ENCODE data around the gene FAM117B.

The FAM117B gene

DNA sequence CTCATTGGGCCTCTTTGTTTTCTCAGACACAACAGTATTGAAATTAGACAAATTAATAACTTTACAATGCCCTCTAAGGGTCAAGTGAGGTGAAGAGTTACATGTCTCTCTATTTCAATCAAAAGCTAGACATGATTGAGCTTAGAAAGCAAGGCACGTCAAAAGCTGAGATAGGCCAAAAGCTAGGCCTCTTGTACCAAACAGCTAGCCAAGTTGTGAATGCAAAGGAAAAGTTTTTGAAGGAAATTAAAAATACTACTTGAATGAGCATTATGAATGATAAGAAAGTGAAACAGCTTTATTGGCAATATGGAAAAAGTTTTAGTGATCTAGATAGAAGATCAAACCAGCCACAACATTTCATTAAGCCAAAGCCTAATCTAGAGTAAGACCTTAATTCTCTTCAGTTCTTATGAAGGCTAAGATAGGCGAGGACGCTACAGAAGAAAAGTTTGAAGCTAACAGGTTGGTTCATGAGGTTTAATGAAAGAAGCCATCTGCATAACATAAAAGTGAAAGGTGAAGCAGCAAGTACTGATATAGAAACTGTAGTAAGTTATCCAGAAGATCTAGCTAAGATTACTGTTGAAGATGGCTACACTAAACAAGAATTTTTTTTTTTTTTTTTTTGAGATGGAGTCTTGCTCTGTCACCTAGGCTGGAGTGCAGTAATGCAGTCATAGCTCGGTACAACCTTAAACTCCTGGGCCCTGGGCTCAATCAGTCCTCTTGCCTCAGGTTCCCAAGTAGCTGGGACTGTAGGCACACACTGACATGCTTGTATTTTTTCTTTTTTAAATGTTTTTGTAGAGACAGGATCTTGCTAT, 65.5 kb downstream of the FAM117B start:
- TF ChIP-seq, protein P1, sequence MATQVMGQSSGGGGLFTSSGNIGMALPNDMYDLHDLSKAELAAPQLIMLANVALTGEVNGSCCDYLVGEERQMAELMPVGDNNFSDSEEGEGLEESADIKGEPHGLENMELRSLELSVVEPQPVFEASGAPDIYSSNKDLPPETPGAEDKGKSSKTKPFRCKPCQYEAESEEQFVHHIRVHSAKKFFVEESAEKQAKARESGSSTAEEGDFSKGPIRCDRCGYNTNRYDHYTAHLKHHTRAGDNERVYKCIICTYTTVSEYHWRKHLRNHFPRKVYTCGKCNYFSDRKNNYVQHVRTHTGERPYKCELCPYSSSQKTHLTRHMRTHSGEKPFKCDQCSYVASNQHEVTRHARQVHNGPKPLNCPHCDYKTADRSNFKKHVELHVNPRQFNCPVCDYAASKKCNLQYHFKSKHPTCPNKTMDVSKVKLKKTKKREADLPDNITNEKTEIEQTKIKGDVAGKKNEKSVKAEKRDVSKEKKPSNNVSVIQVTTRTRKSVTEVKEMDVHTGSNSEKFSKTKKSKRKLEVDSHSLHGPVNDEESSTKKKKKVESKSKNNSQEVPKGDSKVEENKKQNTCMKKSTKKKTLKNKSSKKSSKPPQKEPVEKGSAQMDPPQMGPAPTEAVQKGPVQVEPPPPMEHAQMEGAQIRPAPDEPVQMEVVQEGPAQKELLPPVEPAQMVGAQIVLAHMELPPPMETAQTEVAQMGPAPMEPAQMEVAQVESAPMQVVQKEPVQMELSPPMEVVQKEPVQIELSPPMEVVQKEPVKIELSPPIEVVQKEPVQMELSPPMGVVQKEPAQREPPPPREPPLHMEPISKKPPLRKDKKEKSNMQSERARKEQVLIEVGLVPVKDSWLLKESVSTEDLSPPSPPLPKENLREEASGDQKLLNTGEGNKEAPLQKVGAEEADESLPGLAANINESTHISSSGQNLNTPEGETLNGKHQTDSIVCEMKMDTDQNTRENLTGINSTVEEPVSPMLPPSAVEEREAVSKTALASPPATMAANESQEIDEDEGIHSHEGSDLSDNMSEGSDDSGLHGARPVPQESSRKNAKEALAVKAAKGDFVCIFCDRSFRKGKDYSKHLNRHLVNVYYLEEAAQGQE (IDR thresholded peaks at IDR 0.05; ENCODE audit: insufficient replicate concordance, low read depth) = no peak
- no peak for TF ChIP-seq GABPA (IDR thresholded peaks at IDR 0.05; ENCODE audit: low read depth)
- no peak for TF ChIP-seq POLR2AphosphoS5 (IDR thresholded peaks at IDR 0.05; ENCODE audit: low read depth)
- TF ChIP-seq SPI1 (IDR thresholded peaks at IDR 0.05; ENCODE audit: borderline replicate concordance, low read depth) = no peak
- no peak for TF ChIP-seq CTCF (IDR thresholded peaks at IDR 0.05; ENCODE audit: insufficient read depth, low read length)
- H3K27ac ChIP-seq (replicated peaks) = no peak overlapping the region
- H3K27me3 ChIP-seq (ENCODE audit: insufficient read depth, poor library complexity, severe bottlenecking) = no peaks in the 10 kb centered on the region
- DNase-seq (ENCODE audit: low read depth in 1 of 2, low spot score in 1 of 2) = no peak
- H3K4me3 ChIP-seq (replicated peaks; ENCODE audit: insufficient read depth, low read length) = no peak overlapping the region

DNA sequence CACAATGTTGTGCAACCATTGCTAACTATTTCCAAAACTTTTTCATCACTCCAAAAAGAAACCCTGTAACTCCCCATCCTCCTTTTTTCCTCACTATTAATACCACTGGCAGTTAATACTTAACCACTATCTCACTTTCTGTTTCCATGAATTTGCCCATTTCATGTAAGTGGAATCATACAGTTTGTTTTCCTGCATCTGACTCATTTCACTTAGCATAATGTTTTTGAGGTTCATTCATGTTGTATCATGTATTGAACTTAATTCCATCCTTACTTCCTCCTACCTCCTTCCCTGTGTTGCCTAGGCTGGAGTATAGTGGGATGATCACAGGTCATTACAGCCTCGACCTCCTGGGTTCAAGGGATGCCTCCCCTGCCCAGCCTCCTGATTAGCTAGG, 68.3 kb downstream of the FAM117B start:
- Histone ChIP-seq H3K27me3 (ENCODE audit: insufficient read depth, poor library complexity, severe bottlenecking) (no peaks in the 10 kb centered on the region), H3K27ac (replicated peaks) (no peak overlapping the region), H3K4me3 (replicated peaks; ENCODE audit: insufficient read depth, low read length) (no peak overlapping the region)
- TF ChIP-seq SPI1 (IDR thresholded peaks at IDR 0.05; ENCODE audit: borderline replicate concordance, low read depth) (no peak), POLR2AphosphoS5 (IDR thresholded peaks at IDR 0.05; ENCODE audit: low read depth) (no peak), CTCF (IDR thresholded peaks at IDR 0.05; ENCODE audit: insufficient read depth, low read length) (no peak), GABPA (IDR thresholded peaks at IDR 0.05; ENCODE audit: low read depth) (no peak)
- TF ChIP-seq, protein P1 (IDR thresholded peaks at IDR 0.05; ENCODE audit: insufficient replicate concordance, low read depth) = no peak
- no peak for DNase-seq (ENCODE audit: low read depth in 1 of 2, low spot score in 1 of 2)

DNA sequence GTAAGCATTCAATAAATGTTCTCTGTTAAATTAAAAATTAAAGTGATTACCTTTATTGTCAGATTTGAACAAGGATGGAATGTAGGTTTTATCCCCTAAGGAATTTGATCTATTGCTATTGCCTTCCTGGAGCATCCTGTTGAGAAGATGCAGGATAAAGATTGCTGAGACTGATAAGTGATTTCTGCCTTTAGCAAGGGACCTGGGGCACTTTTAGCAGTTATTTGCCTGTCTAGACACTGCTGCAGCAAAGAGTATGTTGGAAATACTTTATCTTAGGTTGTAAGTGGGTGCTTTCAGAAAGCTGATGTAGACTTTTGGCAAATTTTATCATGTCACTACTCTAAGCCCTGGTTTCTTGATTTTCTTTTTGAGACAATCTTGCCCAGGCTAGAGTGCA, 69.5 kb downstream of the FAM117B start:
- no peaks in the 10 kb centered on the region for H3K27me3 ChIP-seq (ENCODE audit: insufficient read depth, poor library complexity, severe bottlenecking)
- no peak for TF ChIP-seq SPI1 (IDR thresholded peaks at IDR 0.05; ENCODE audit: borderline replicate concordance, low read depth)
- H3K27ac ChIP-seq (replicated peaks) = no peak overlapping the region
- no peak overlapping the region for H3K4me3 ChIP-seq (replicated peaks; ENCODE audit: insufficient read depth, low read length)
- DNase-seq (ENCODE audit: low read depth in 1 of 2, low spot score in 1 of 2) = no peak

DNA sequence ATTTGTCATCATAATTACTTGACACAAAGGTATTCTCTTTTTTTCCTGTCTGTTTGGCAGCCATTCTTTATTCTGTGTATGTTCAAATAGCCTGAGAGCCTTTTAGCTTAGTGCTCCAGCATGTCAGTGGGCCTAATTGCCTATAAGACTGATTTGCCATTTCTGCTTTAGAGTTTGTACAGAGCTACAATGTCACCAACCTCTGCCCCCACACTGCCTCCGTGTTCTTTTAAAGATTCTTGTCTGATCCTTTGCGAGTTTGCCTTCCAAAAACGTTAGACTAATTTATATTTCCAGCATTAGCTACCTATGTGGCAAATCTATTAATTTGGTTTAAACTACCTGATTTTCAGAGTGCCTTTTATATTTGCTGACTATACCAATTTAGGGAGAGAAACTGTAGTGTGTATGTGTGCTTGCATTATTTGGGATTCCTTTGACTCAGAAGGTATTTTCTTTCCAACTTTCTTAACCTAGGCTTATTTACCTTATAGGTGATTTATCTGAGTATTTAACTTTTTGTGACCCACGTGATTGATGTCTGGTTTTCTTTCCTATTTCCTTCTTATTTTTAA, 70.8 kb downstream of the FAM117B start:
- no peak for TF ChIP-seq SPI1 (IDR thresholded peaks at IDR 0.05; ENCODE audit: borderline replicate concordance, low read depth)
- no peak for TF ChIP-seq CTCF (IDR thresholded peaks at IDR 0.05; ENCODE audit: insufficient read depth, low read length)
- no peak for TF ChIP-seq GABPA (IDR thresholded peaks at IDR 0.05; ENCODE audit: low read depth)
- no peak for TF ChIP-seq POLR2AphosphoS5 (IDR thresholded peaks at IDR 0.05; ENCODE audit: low read depth)
- TF ChIP-seq, protein P1 (IDR thresholded peaks at IDR 0.05; ENCODE audit: insufficient replicate concordance, low read depth) = no peak
- Histone ChIP-seq H3K4me3 (replicated peaks; ENCODE audit: insufficient read depth, low read length) (no peak overlapping the region), H3K27ac (replicated peaks) (no peak overlapping the region), H3K27me3 (ENCODE audit: insufficient read depth, poor library complexity, severe bottlenecking) (no peaks in the 10 kb centered on the region)
- DNase-seq (ENCODE audit: low read depth in 1 of 2, low spot score in 1 of 2) = no peak
